HG03521 (cell line): Measurements from ENCODE around the gene IL1F10.
A peak's percentile ranks its signal among the peaks of the same experiment; 100 is the strongest.

Experiments
- ATAC-seq: cut with Tn5 transposase; IDR thresholded peaks from one replicate; pipeline ENCODE4 v1.9.1; 2021; ENCODE audit warnings: mild to moderate bottlenecking, moderate library complexity; ENCODE audit not compliant: unreplicated experiment

IL1F10 gene

GRCh38 chr2:113111823-113112287, 44.1 kb downstream of the IL1F10 start:
- ATAC-seq = no peak

- no peak for ATAC-seq
These were observed 44.7 kb downstream of the IL1F10 start for GRCh38 chr2:113112441-113112840.

- no peak for ATAC-seq
These were observed 45.1 kb downstream of the IL1F10 start for GRCh38 chr2:113112871-113113270.

GRCh38 chr2:113113807-113114206, 46.0 kb downstream of the IL1F10 start:
- ATAC-seq = no peak

- ATAC-seq = no peak
These were observed 46.6 kb downstream of the IL1F10 start for GRCh38 chr2:113114224-113114945.

GRCh38 chr2:113114996-113115395, 47.2 kb downstream of the IL1F10 start:
- ATAC-seq = no peak

GRCh38 chr2:113116100-113116958, 48.6 kb downstream of the IL1F10 start:
- no peak for ATAC-seq

GRCh38 chr2:113117541-113118262, 49.9 kb downstream of the IL1F10 start:
- no peak for ATAC-seq

- ATAC-seq = no peak
These were observed 50.5 kb downstream of the IL1F10 start for GRCh38 chr2:113118263-113118657.

- no peak for ATAC-seq
These were observed 51.3 kb downstream of the IL1F10 start for GRCh38 chr2:113119111-113119510.

- ATAC-seq = no peak
These were observed 53.1 kb downstream of the IL1F10 start for GRCh38 chr2:113120861-113121260.

- ATAC-seq = no peak
These were observed 54.6 kb downstream of the IL1F10 start for GRCh38 chr2:113122364-113122763.

GRCh38 chr2:113123726-113124125, 56.0 kb downstream of the IL1F10 start:
- no peak for ATAC-seq

GRCh38 chr2:113124181-113124961, 56.6 kb downstream of the IL1F10 start:
- ATAC-seq = peak; percentile 54
